IPS-18c (cell line): ENCODE measurements around the gene PIK3AP1.

Experiments used
- H3K4me3 ChIP-seq: 2 replicates; pipeline ENCODE4 v1.7.0; 2013; ENCODE audit warnings: low read depth, mild to moderate bottlenecking, low read length, moderate library complexity; ENCODE audit not compliant: insufficient read depth
- H3K9me3 ChIP-seq: one replicate; pipeline ENCODE4 v1.6.1; 2013; ENCODE audit warnings: mild to moderate bottlenecking, low read length, moderate library complexity; ENCODE audit not compliant: control insufficient read depth, insufficient read depth

Gene PIK3AP1

DNA sequence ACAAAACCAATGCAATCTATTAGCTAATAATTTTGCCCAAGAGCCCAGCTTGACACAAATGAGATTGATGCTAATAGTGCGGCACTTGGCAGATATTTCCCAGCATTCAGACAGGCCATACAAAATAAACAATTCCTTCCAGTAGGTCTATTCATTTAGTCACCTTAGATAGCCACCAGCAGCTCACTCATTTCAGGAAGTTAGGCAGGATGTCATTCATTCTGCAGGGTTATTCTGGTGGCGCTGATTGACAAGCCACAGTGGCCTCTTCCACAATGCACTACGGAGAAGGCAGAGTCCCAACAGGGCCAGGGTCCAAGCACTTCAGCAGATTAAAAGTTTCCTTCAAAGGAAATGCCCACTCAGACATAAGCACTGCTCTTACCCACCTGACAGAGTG, 55.8 kb downstream of the PIK3AP1 start:
- Histone ChIP-seq H3K9me3 (peaks cover 2% of the 10 kb centered on the region), H3K4me3 (no peak overlapping the region)

DNA sequence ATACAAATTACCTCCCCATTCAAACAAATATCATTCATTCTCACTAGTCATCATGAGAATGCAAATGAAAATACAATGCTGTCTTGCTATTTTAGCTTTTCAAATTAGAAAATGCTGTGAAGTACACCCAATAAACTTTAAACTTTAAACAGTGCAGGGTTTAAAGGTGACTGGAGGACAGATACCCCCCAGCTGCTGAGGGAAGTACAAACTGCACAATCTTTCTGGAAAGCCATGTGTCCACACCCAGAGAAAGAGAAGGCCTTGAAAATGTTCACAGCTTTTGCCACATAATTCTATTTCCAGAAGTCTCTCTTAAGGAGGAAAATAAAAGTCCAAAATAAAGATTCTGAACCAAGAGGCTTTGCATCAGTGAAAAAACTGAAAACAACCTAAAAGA, 56.5 kb downstream of the PIK3AP1 start:
- Histone ChIP-seq H3K9me3 (peaks cover 2% of the 10 kb centered on the region), H3K4me3 (no peak overlapping the region)

DNA sequence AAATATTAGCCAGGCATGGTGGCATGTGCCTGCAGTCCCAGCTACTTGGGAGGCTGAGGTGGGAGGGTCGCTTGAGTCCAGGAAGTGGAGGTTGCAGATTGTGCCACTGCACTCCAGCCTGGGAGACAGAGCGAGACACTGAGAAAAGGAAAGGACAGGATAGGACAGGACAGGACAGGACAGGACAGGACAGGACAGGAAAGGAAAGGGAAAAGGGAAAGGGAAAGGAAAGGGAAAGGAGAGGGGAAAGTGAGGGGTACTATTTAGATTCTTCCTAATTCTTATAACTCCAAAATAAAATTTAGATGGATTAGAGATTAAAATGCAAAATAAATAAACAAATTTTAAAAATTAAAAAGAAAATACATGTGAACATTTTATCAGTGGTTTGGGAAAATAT, 58.7 kb downstream of the PIK3AP1 start:
- Histone ChIP-seq H3K4me3 (no peak overlapping the region), H3K9me3 (peaks cover 2% of the 10 kb centered on the region)

DNA sequence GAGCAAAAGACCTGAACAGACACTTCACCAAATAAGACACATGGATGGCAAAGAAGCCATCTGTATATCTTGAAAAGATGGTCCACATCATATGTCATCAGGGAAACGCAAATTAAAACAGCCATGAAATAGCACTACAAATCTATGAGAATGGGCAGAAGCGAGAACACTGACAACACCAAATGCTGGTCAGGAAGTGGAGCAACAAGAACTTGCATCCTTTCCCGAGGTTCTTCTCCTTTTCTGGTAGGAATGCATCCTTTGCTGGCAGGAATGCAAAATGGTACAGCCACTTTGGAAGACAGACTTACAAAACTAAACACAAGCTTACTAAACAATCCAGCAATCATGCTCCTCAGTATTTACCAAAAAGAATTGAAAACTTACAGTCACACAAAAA, 60.0 kb downstream of the PIK3AP1 start:
- peaks cover 2% of the 10 kb centered on the region for H3K9me3 ChIP-seq
- no peak overlapping the region for H3K4me3 ChIP-seq

GRCh38 chr10:96658844-96659243, 61.5 kb downstream of the PIK3AP1 start:
- Histone ChIP-seq H3K9me3 (peaks cover 2% of the 10 kb centered on the region), H3K4me3 (no peak overlapping the region)

DNA sequence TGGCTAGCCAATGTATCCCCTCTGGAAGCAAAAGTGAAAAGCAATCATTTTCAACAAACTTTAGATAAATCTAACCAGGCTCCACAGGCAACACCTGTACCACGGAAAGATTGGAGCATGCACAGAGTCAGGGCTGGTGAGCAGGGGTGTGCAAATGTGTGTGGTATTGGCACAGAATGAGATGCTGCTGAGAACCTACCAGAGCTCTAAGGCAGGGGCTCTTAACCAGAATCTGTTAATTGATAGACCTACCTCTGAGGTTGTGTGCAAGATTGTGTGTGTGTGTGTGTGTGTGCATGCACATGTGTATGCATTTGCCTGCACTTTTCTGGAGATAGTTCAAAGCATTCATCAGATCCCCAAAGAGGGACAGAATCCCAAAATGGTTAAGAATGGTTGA, 62.9 kb downstream of the PIK3AP1 start:
- Histone ChIP-seq H3K4me3 (no peak overlapping the region), H3K9me3 (peaks cover 2% of the 10 kb centered on the region)

- no peak overlapping the region for H3K4me3 ChIP-seq
- peaks cover 2% of the 10 kb centered on the region for H3K9me3 ChIP-seq
Measured at GRCh38 chr10:96656839-96657238, 63.5 kb downstream of the PIK3AP1 start.

DNA sequence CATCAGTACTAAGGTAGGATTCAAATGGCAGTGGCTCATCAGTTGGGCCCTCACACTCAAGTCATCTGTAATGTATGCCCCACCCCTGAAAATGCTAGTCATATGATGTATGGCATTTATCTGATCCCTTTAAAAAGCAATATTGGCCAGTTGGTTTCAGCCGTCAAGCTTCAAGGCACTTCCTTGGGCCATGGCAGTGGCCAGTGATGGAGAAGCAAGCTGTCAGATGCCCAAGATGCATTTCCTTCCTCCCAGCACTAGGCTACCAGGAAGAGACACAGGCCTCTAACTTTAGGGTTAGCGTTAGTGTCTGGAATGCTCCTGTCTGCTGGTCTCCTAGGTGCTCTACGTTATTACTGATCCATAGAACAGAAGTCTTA, 64.1 kb downstream of the PIK3AP1 start:
- Histone ChIP-seq H3K9me3 (peaks cover 2% of the 10 kb centered on the region), H3K4me3 (no peak overlapping the region)

DNA sequence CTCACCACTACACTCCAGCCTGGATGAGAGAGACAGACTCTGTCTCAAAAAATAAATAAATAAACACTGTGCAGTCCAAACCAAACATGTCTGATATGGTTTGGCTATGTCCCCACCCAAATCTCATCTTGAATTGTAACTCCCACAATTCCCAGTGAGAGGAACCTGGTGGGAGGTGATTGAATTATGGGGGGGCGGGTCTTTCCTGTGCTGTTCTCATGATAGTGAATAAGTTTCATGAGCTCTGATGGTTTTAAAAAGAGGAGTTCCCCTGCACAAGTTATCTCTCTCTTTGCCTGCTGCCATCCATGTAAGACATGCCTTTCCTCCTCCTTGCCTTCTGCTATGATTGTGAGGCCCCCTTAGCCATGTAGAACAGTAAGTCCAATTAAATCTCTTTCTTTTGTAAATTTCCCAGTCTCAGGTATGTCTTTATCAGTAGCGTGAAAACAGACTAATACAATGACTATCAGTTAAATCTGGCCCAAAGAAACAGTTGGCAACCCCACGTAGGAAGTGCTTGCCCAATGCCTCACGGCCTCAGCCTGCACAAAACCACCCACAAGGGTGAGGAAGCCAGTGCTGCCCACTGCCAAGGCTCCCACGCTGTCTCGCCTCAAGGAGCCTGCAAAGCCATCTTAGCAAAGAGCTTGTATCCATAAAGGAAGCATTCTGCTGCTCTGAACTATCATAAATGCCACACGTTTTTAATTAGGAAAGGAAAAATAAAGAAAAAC, 64.7 kb downstream of the PIK3AP1 start:
- Histone ChIP-seq H3K4me3 (no peak overlapping the region), H3K9me3 (peaks cover 2% of the 10 kb centered on the region)

- no peak overlapping the region for H3K4me3 ChIP-seq
Measured at GRCh38 chr10:96651998-96652431, 68.3 kb downstream of the PIK3AP1 start.

GRCh38 chr10:96650958-96651357, 69.4 kb downstream of the PIK3AP1 start:
- H3K9me3 ChIP-seq = no peaks in the 10 kb centered on the region
- no peak overlapping the region for H3K4me3 ChIP-seq

More at GRCh38 chr10:96651998-96652431, 68.3 kb downstream of the PIK3AP1 start:
- no peaks in the 10 kb centered on the region for H3K9me3 ChIP-seq

GRCh38 chr10:96648297-96648696, 72.0 kb downstream of the PIK3AP1 start:
- no peaks in the 10 kb centered on the region for H3K9me3 ChIP-seq
- H3K4me3 ChIP-seq = no peak overlapping the region

GRCh38 chr10:96647466-96647865, 72.8 kb downstream of the PIK3AP1 start:
- H3K4me3 ChIP-seq = no peak overlapping the region
- no peaks in the 10 kb centered on the region for H3K9me3 ChIP-seq

DNA sequence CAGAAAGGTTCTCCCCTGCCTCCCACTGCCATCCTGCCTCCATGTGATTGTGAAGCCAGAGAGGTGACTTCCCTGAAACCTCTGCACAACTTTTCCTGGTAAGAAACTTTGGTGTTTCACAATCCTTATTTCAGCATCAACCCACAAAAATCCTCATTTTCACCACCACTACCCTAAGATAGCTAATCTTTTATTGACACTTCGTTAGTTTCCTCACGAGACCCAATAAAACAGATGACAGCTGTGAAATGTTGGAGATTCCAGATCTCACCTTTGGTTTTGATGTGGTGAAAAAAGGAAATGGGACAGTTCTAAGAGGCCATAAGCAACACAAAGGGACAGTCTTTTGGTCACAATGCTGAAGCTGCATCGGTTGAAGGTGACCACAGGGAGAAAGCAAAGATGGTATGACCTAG, 73.6 kb downstream of the PIK3AP1 start:
- no peak overlapping the region for H3K4me3 ChIP-seq

DNA sequence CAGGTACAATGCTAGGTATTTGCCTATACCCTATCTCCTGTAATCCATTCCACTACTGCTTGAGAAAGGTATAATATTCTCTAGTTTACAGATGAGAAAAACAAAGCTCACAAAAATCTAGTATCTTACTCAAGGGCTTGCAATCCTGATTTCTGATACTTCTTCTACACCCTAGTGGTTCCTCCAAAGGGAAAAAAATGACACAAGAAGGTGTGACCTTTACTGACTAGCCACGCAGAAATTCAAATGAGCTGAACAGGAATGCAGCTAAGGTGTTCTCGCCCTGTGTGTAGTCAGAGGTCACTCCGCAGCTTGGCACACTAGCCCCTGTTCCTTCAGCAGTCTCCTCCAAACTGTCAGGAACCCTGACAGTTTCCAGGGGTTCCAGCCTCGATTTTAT, 74.0 kb downstream of the PIK3AP1 start:
- no peaks in the 10 kb centered on the region for H3K9me3 ChIP-seq
- no peak overlapping the region for H3K4me3 ChIP-seq

More for the DNA sequence above, 73.6 kb downstream of the PIK3AP1 start:
- H3K9me3 ChIP-seq = no peaks in the 10 kb centered on the region

DNA sequence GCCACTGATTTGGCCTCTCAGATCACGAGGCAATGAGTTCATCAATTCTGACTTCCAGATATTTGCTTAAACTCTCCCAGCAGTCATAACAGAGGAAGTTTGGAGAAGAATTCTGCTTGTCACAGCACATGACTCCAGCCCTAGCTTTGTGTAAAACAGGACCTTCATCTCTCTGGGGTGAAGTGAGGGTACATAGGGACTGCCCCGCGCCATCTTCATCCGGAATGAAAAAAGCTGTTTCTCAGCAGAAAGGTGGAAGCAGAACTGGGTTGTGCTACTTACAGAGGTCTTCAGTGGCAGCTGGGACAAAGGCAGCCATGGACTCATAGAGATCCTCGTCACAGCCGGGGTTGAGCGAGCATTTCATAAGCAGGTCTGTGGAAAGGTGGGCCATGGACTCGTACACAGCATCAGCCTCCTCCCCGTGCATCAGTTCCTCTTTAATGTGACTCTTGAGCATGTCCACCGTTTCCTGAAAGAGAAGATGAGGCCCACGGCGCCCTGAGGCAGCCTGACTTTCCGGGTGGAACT, 75.1 kb downstream of the PIK3AP1 start:
- Histone ChIP-seq H3K9me3 (no peaks in the 10 kb centered on the region), H3K4me3 (no peak overlapping the region)

DNA sequence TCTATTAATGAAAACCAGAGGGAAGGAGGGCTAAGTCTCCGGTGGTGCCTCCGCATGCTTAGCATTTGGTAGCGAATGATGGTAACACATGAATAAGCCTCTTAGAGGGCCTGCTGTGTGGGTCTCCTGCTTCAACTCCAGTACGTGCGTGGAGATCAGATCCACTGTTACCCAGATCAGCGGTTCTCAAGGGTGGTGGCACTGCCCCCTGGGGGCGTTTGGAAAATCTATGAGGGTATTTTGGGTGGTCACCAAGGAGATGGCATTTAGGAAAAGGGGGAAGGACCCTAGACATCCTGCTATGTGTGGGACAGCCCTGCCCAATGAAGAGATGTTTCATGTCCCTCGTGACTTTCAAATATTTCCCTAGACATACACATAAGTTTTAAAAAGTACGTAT, 76.4 kb downstream of the PIK3AP1 start:
- no peak overlapping the region for H3K4me3 ChIP-seq
- no peaks in the 10 kb centered on the region for H3K9me3 ChIP-seq

DNA sequence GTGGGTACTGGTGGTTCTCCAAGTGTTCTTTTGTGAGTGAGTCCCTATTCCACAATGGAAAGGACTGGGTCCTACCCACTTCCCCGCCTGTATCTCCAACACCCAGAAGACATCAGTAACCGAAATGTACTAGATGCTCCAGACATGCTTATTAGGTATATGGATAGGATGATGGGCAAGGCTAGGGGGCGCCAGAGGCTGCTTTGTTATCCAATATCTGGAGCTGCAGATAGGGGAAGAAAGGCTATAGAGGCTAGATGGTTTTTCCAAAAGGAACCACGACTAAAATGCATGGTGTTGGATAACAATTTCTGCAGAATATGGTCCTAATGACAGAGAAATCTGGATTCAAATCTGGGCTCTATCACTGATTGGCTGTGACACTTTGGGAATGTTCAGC, 77.3 kb downstream of the PIK3AP1 start:
- peaks cover under 1% of the 10 kb centered on the region for H3K9me3 ChIP-seq

GRCh38 chr10:96642530-96642929, 77.8 kb downstream of the PIK3AP1 start:
- H3K9me3 ChIP-seq = peaks cover 2% of the 10 kb centered on the region
- H3K4me3 ChIP-seq = no peak overlapping the region

More for the DNA sequence above, 77.3 kb downstream of the PIK3AP1 start:
- H3K4me3 ChIP-seq = no peak overlapping the region
